ENCODE data around the gene KPNA1. TPM values are rescaled to one million over a fixed set of nuclear protein-coding genes. Genes with fewer than 3 reads are reported as not detected.
"Not testable (repeated sequence)": the region's sequence is repeated elsewhere in the genome, so short reads cannot be mapped to it uniquely, and the experiment has no call there.

The KPNA1 gene
- total RNA-seq, 2 donors from 2014 or later, result 90.5 to 93.4 TPM

GRCh38 chr3:122512284-122512683, 2.5 kb downstream of the KPNA1 start:
- H3K9ac ChIP-seq (ENCODE audit: extremely low read depth, low read length, poor library complexity, severe bottlenecking), result no peak overlapping the region
- H3K9me3 ChIP-seq (ENCODE audit: control insufficient read depth, low read length), result no peaks in the 10 kb centered on the region
- WGBS, 2 experiments (ENCODE audit: insufficient coverage in 1 of 2, insufficient read length in 1 of 2), result 76 to 79% methylated on average over 11 to 15 of the region's 15 CpGs
- no peaks in the 10 kb centered on the region for H3K4me1 ChIP-seq (ENCODE audit: control insufficient read depth, insufficient read depth, low read length)
- peak overlapping the region; percentile 91 for H3K4me3 ChIP-seq (ENCODE audit: low read length)
- no peak for TF ChIP-seq CTCF (conservative IDR thresholded peaks at IDR 0.05)
- H3K36me3 Mint-ChIP-seq (ENCODE audit: low read depth), result peaks cover 2% of the 10 kb centered on the region
- peak; percentile 62 for DNase-seq
- peaks cover 55% of the 10 kb centered on the region for H3K4me1 Mint-ChIP-seq
- no peak overlapping the region for H3K27ac Mint-ChIP-seq
- H3K36me3 ChIP-seq (ENCODE audit: control insufficient read depth, insufficient read depth, low read length), result no peaks in the 10 kb centered on the region
- no peaks in the 10 kb centered on the region for H3K9me3 Mint-ChIP-seq
- H3K27ac ChIP-seq (ENCODE audit: low read depth, low read length), result no peak overlapping the region
- H3K27me3 ChIP-seq (ENCODE audit: control insufficient read depth, insufficient read depth, low read length, poor library complexity, severe bottlenecking), result no peaks in the 10 kb centered on the region
- peaks cover 1% of the 10 kb centered on the region for H3K27me3 Mint-ChIP-seq (ENCODE audit: insufficient read depth)
- peak overlapping the region; percentile 83 for H3K4me3 Mint-ChIP-seq

- H3K27me3 Mint-ChIP-seq (ENCODE audit: insufficient read depth), result peaks cover 1% of the 10 kb centered on the region
- TF ChIP-seq CTCF (conservative IDR thresholded peaks at IDR 0.05), result no peak
- H3K27me3 ChIP-seq (ENCODE audit: control insufficient read depth, insufficient read depth, low read length, poor library complexity, severe bottlenecking), result no peaks in the 10 kb centered on the region
- no peaks in the 10 kb centered on the region for H3K36me3 ChIP-seq (ENCODE audit: control insufficient read depth, insufficient read depth, low read length)
- 82 to 90% methylated on average over 5 to 8 of the region's 8 CpGs for WGBS, 2 experiments (ENCODE audit: insufficient coverage in 1 of 2, insufficient read length in 1 of 2)
- DNase-seq, result no peak
- H3K9me3 ChIP-seq (ENCODE audit: control insufficient read depth, low read length), result no peaks in the 10 kb centered on the region
- H3K4me1 Mint-ChIP-seq, result peaks cover 61% of the 10 kb centered on the region
- no peak overlapping the region for H3K27ac Mint-ChIP-seq
- H3K9me3 Mint-ChIP-seq, result no peaks in the 10 kb centered on the region
- H3K4me3 ChIP-seq (ENCODE audit: low read length), result peak overlapping the region; percentile 44
- peaks cover 2% of the 10 kb centered on the region for H3K36me3 Mint-ChIP-seq (ENCODE audit: low read depth)
- no peak overlapping the region for H3K27ac ChIP-seq (ENCODE audit: low read depth, low read length)
- peak overlapping the region; percentile 83 for H3K4me3 Mint-ChIP-seq
- H3K4me1 ChIP-seq (ENCODE audit: control insufficient read depth, insufficient read depth, low read length), result peaks cover 3% of the 10 kb centered on the region
- no peak overlapping the region for H3K9ac ChIP-seq (ENCODE audit: extremely low read depth, low read length, poor library complexity, severe bottlenecking)
Measured at GRCh38 chr3:122510878-122511535, 3.7 kb downstream of the KPNA1 start.

DNA sequence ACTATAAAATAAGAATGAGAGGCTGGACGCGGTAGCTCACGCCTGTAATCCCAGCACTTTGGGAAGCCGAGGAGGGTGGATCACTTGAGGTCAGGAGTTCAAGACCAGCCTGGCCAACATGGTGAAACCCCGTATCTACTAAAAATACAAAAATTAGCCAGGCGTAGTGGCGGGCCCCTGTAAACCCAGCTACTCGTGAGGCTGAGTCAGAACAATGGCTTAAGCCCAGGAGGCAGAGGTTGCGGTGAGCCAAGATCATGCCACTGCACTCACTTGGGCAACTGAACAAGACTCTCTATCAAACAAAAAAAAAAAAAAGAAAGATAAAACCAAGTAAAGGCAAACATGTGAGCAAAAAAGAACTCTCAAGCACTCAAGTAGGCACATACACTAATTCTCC, 5.8 kb downstream of the KPNA1 start:
- H3K27me3 Mint-ChIP-seq (ENCODE audit: insufficient read depth); H3K9me3 ChIP-seq (ENCODE audit: control insufficient read depth, low read length); H3K4me3 ChIP-seq (ENCODE audit: low read length); H3K9me3 Mint-ChIP-seq; H3K27ac Mint-ChIP-seq; H3K36me3 ChIP-seq (ENCODE audit: control insufficient read depth, insufficient read depth, low read length); H3K36me3 Mint-ChIP-seq (ENCODE audit: low read depth); H3K27me3 ChIP-seq (ENCODE audit: control insufficient read depth, insufficient read depth, low read length, poor library complexity, severe bottlenecking); H3K27ac ChIP-seq (ENCODE audit: low read depth, low read length); H3K9ac ChIP-seq (ENCODE audit: extremely low read depth, low read length, poor library complexity, severe bottlenecking); H3K4me1 ChIP-seq (ENCODE audit: control insufficient read depth, insufficient read depth, low read length); H3K4me3 Mint-ChIP-seq; DNase-seq: not testable (repeated sequence)
- H3K4me1 Mint-ChIP-seq, result peaks cover 64% of the 10 kb centered on the region
- WGBS, 2 experiments (ENCODE audit: insufficient coverage in 1 of 2, insufficient read length in 1 of 2), result 92 to 95% methylated on average over 4 to 9 of the region's 9 CpGs
